ENCODE measurements around the gene PCDH15. TPM values are rescaled to one million over a fixed set of nuclear protein-coding genes. Genes with fewer than 3 reads are reported as not detected.

PCDH15 gene
- total and polyA plus RNA-seq, 2 donors: 0.09 to 0.14 TPM

- Histone ChIP-seq H3K4me3 (ENCODE audit: low read length in 2 of 2) (no peak overlapping the region), H3K4me1 (ENCODE audit: control insufficient read depth in 2 of 2, insufficient read depth in 2 of 2, low read length in 2 of 2) (no peaks in the 10 kb centered on the region), H3K36me3 (ENCODE audit: control insufficient read depth in 2 of 2, insufficient read depth in 2 of 2, low read length in 1 of 2) (no peaks in the 10 kb centered on the region), H3K27ac (ENCODE audit: low read depth in 1 of 2, low read length in 1 of 2) (no peak overlapping the region), H3K27me3 (ENCODE audit: control insufficient read depth in 2 of 2, insufficient read depth in 1 of 2, low read length in 1 of 2) (no peaks in the 10 kb centered on the region), H3K9me3 (ENCODE audit: control insufficient read depth in 2 of 2, insufficient read depth in 1 of 2, low read length in 1 of 2) (no peaks in the 10 kb centered on the region)
- 95% methylated on average over 1 of the region's 1 CpG for WGBS
- no peak for DNase-seq (ENCODE audit: low read depth in 6 of 9, low spot score in 9 of 9)
Observed at GRCh38 chr10:54484186-54484585, 316.8 kb downstream of the PCDH15 start.

- no peaks in the 10 kb centered on the region for H3K36me3 ChIP-seq (ENCODE audit: control insufficient read depth in 2 of 2, insufficient read depth in 2 of 2, low read length in 1 of 2)
- 98% methylated on average over 3 of the region's 3 CpGs for WGBS
- H3K27me3 ChIP-seq (ENCODE audit: control insufficient read depth in 2 of 2, insufficient read depth in 1 of 2, low read length in 1 of 2): no peaks in the 10 kb centered on the region
- no peak overlapping the region for H3K27ac ChIP-seq (ENCODE audit: low read depth in 1 of 2, low read length in 1 of 2)
- H3K4me1 ChIP-seq (ENCODE audit: control insufficient read depth in 2 of 2, insufficient read depth in 2 of 2, low read length in 2 of 2): no peaks in the 10 kb centered on the region
- no peak overlapping the region for H3K4me3 ChIP-seq (ENCODE audit: low read length in 2 of 2)
- no peak for DNase-seq (ENCODE audit: low read depth in 6 of 9, low spot score in 9 of 9)
- no peaks in the 10 kb centered on the region for H3K9me3 ChIP-seq (ENCODE audit: control insufficient read depth in 2 of 2, insufficient read depth in 1 of 2, low read length in 1 of 2)
Observed at GRCh38 chr10:54478601-54479000, 322.4 kb downstream of the PCDH15 start.

DNA sequence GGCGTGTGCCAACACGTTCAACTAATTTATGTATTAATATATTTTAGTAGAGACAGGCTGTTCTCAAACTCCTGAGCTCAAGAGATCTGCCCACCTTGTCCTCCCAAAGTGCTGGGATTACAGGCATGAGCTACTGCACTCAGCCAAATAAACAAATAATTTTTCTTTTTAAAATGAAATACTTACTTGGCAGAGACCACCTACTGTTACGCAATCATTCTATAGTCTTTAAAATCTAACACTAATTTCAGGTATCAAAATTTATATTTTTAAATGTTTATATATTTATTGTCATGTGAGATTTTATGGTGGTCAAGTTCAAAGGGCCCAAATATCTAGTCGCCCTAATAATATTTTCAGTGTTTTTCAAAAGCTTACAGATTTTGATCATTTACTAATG, 323.3 kb downstream of the PCDH15 start:
- H3K4me3 ChIP-seq (ENCODE audit: low read length in 2 of 2): no peak overlapping the region
- no peak for DNase-seq (ENCODE audit: low read depth in 6 of 9, low spot score in 9 of 9)
- no peak overlapping the region for H3K27ac ChIP-seq (ENCODE audit: low read depth in 1 of 2, low read length in 1 of 2)
- no peaks in the 10 kb centered on the region for H3K27me3 ChIP-seq (ENCODE audit: control insufficient read depth in 2 of 2, insufficient read depth in 1 of 2, low read length in 1 of 2)
- H3K36me3 ChIP-seq (ENCODE audit: control insufficient read depth in 2 of 2, insufficient read depth in 2 of 2, low read length in 1 of 2): no peaks in the 10 kb centered on the region
- 97% methylated on average over 4 of the region's 4 CpGs for WGBS
- no peaks in the 10 kb centered on the region for H3K9me3 ChIP-seq (ENCODE audit: control insufficient read depth in 2 of 2, insufficient read depth in 1 of 2, low read length in 1 of 2)
- no peaks in the 10 kb centered on the region for H3K4me1 ChIP-seq (ENCODE audit: control insufficient read depth in 2 of 2, insufficient read depth in 2 of 2, low read length in 2 of 2)

DNA sequence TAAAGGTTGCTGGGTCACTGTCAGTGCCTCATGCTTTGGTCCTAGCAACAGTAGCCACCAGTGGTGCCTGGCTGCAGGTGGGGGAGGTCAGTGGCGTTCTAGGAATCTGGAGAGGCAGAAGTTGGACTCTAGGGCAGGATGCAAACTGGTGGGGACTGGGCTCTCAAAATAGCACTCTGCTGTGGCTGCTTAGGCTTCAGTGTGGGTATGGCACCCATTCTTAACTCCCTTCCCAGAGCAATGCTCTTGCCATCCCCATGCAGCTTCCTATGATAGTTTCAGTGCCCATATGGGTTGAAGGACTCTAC, 330.8 kb downstream of the PCDH15 start:
- Histone ChIP-seq H3K9me3 (ENCODE audit: control insufficient read depth in 2 of 2, insufficient read depth in 1 of 2, low read length in 1 of 2) (no peaks in the 10 kb centered on the region), H3K36me3 (ENCODE audit: control insufficient read depth in 2 of 2, insufficient read depth in 2 of 2, low read length in 1 of 2) (no peaks in the 10 kb centered on the region), H3K4me3 (ENCODE audit: low read length in 2 of 2) (no peak overlapping the region), H3K4me1 (ENCODE audit: control insufficient read depth in 2 of 2, insufficient read depth in 2 of 2, low read length in 2 of 2) (no peaks in the 10 kb centered on the region), H3K27me3 (ENCODE audit: control insufficient read depth in 2 of 2, insufficient read depth in 1 of 2, low read length in 1 of 2) (no peaks in the 10 kb centered on the region), H3K27ac (ENCODE audit: low read depth in 1 of 2, low read length in 1 of 2) (no peak overlapping the region)
- WGBS: 95% methylated on average over 1 of the region's 1 CpG
- no peak for DNase-seq (ENCODE audit: low read depth in 6 of 9, low spot score in 9 of 9)

DNA sequence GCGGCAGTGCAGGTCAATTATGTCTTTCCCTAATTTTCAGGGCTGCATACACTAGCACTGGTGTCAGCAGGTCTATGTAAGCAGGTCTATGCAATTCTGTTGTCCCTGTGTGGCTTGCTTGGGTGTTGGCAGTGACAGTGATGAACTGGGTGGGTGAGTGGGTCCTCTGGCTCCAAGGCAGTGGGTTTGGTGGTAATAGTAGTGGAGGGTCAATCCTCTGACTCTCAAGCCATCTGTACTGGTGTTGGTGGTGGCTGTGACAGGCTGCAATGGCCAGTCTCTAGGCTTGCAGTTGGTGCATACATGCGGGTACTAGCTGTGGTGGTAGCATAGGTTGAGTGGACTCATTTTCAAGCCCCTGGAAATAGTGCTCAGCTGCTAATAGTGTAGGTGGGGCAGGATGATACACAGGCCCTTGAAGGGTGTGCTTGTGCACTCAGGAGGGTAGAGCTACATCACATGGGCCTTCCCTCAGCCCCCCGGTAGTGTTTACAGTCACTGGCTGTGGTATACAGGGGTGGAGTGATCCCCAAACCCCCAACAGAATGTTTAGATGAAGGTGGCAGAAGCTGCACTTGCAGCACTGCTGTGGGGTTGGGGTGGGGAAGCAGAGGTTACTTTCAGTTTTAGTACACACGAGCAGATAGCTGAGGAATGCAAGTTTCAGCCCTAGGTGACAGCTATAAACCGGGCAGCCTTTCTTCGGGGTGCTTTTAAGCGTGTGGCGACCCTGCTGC, 331.3 kb downstream of the PCDH15 start:
- Histone ChIP-seq H3K4me1 (ENCODE audit: control insufficient read depth in 2 of 2, insufficient read depth in 2 of 2, low read length in 2 of 2) (no peaks in the 10 kb centered on the region), H3K27ac (ENCODE audit: low read depth in 1 of 2, low read length in 1 of 2) (no peak overlapping the region), H3K4me3 (ENCODE audit: low read length in 2 of 2) (no peak overlapping the region), H3K27me3 (ENCODE audit: control insufficient read depth in 2 of 2, insufficient read depth in 1 of 2, low read length in 1 of 2) (no peaks in the 10 kb centered on the region), H3K36me3 (ENCODE audit: control insufficient read depth in 2 of 2, insufficient read depth in 2 of 2, low read length in 1 of 2) (no peaks in the 10 kb centered on the region), H3K9me3 (ENCODE audit: control insufficient read depth in 2 of 2, insufficient read depth in 1 of 2, low read length in 1 of 2) (no peaks in the 10 kb centered on the region)
- 86% methylated on average over 8 of the region's 8 CpGs for WGBS
- no peak for DNase-seq (ENCODE audit: low read depth in 6 of 9, low spot score in 9 of 9)

DNA sequence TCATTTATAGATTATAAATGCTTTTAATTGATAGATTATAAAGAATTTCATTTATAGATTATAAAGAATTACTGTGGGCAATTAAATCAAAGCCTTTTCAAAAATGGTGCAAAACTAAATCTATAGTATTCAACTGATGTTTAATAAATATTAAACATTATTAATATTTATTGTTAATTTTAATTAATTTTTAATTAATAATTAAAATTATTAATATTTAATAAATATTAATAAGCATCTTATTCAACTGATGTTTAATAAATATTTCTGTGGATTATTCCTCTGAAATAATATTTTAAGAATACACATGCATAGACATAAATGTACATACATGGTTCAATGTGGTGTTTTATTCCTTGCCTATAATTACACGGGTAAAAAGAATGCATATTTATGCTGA, 346.8 kb downstream of the PCDH15 start:
- H3K4me1 ChIP-seq (ENCODE audit: control insufficient read depth in 2 of 2, insufficient read depth in 2 of 2, low read length in 2 of 2): no peaks in the 10 kb centered on the region
- WGBS: 91% methylated on average over 1 of the region's 1 CpG

DNA sequence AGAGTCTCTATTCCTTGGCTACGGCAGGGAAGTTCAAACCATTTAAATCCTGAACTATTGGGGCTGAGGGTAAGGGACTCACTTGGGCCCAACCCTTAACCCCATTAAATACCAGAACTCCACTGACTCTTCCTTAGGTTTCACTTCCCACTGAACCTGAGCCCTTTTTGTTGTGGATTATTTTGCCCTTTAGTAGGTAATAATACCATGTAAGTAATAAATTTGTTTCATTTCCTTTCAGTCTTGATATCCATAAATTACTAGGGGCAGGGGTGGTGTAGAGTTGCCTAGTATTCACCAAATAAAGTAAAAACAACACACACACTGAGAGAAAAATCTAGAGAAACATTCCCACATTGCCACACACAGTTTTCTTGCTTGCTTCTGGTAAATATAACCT, 352.0 kb downstream of the PCDH15 start:
- H3K27me3 ChIP-seq (ENCODE audit: control insufficient read depth in 2 of 2, insufficient read depth in 1 of 2, low read length in 1 of 2): no peaks in the 10 kb centered on the region
- no peaks in the 10 kb centered on the region for H3K36me3 ChIP-seq (ENCODE audit: control insufficient read depth in 2 of 2, insufficient read depth in 2 of 2, low read length in 1 of 2)
- WGBS: 100% methylated on average over 1 of the region's 1 CpG
- DNase-seq (ENCODE audit: low read depth in 6 of 9, low spot score in 9 of 9): no peak
- no peak overlapping the region for H3K4me3 ChIP-seq (ENCODE audit: low read length in 2 of 2)
- H3K9me3 ChIP-seq (ENCODE audit: control insufficient read depth in 2 of 2, insufficient read depth in 1 of 2, low read length in 1 of 2): no peaks in the 10 kb centered on the region
- H3K27ac ChIP-seq (ENCODE audit: low read depth in 1 of 2, low read length in 1 of 2): no peak overlapping the region
- no peaks in the 10 kb centered on the region for H3K4me1 ChIP-seq (ENCODE audit: control insufficient read depth in 2 of 2, insufficient read depth in 2 of 2, low read length in 2 of 2)

More for the DNA sequence above, 346.8 kb downstream of the PCDH15 start:
- Histone ChIP-seq H3K9me3 (ENCODE audit: control insufficient read depth in 2 of 2, insufficient read depth in 1 of 2, low read length in 1 of 2) (no peaks in the 10 kb centered on the region), H3K27ac (ENCODE audit: low read depth in 1 of 2, low read length in 1 of 2) (no peak overlapping the region), H3K4me3 (ENCODE audit: low read length in 2 of 2) (no peak overlapping the region), H3K36me3 (ENCODE audit: control insufficient read depth in 2 of 2, insufficient read depth in 2 of 2, low read length in 1 of 2) (no peaks in the 10 kb centered on the region), H3K27me3 (ENCODE audit: control insufficient read depth in 2 of 2, insufficient read depth in 1 of 2, low read length in 1 of 2) (no peaks in the 10 kb centered on the region)
- no peak for DNase-seq (ENCODE audit: low read depth in 6 of 9, low spot score in 9 of 9)

- WGBS: 95% methylated on average over 4 of the region's 4 CpGs
- H3K36me3 ChIP-seq (ENCODE audit: control insufficient read depth in 2 of 2, insufficient read depth in 2 of 2, low read length in 1 of 2): no peaks in the 10 kb centered on the region
- no peak overlapping the region for H3K27ac ChIP-seq (ENCODE audit: low read depth in 1 of 2, low read length in 1 of 2)
- H3K27me3 ChIP-seq (ENCODE audit: control insufficient read depth in 2 of 2, insufficient read depth in 1 of 2, low read length in 1 of 2): no peaks in the 10 kb centered on the region
- no peak overlapping the region for H3K4me3 ChIP-seq (ENCODE audit: low read length in 2 of 2)
- no peaks in the 10 kb centered on the region for H3K4me1 ChIP-seq (ENCODE audit: control insufficient read depth in 2 of 2, insufficient read depth in 2 of 2, low read length in 2 of 2)
- no peaks in the 10 kb centered on the region for H3K9me3 ChIP-seq (ENCODE audit: control insufficient read depth in 2 of 2, insufficient read depth in 1 of 2, low read length in 1 of 2)
- DNase-seq (ENCODE audit: low read depth in 6 of 9, low spot score in 9 of 9): no peak
Observed at GRCh38 chr10:54444170-54444569, 356.9 kb downstream of the PCDH15 start.

DNA sequence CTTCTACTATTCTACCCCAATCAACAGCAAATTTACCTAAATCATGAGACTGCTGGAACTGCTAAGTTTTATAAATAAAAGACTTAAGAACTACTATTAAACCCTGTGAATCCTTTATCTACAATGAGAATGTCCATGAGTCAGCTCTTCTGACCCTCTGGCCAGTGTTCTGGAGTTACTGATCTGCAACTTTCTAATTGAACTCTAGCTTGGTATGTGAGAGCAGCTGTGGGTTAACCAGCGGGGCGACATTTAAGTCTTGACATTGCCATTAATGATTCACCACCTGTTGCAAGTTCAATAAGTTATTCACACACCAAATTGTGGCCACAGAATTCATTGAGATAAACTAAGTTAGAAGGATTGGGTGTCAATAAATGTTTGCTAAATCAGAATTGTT, 359.8 kb downstream of the PCDH15 start:
- no peaks in the 10 kb centered on the region for H3K9me3 ChIP-seq (ENCODE audit: control insufficient read depth in 2 of 2, insufficient read depth in 1 of 2, low read length in 1 of 2)
- WGBS: 97% methylated on average over 2 of the region's 2 CpGs
- H3K4me3 ChIP-seq (ENCODE audit: low read length in 2 of 2): no peak overlapping the region
- no peaks in the 10 kb centered on the region for H3K27me3 ChIP-seq (ENCODE audit: control insufficient read depth in 2 of 2, insufficient read depth in 1 of 2, low read length in 1 of 2)
- H3K27ac ChIP-seq (ENCODE audit: low read depth in 1 of 2, low read length in 1 of 2): no peak overlapping the region
- no peak for DNase-seq (ENCODE audit: low read depth in 6 of 9, low spot score in 9 of 9)
- no peaks in the 10 kb centered on the region for H3K4me1 ChIP-seq (ENCODE audit: control insufficient read depth in 2 of 2, insufficient read depth in 2 of 2, low read length in 2 of 2)
- H3K36me3 ChIP-seq (ENCODE audit: control insufficient read depth in 2 of 2, insufficient read depth in 2 of 2, low read length in 1 of 2): no peaks in the 10 kb centered on the region

GRCh38 chr10:54434782-54435181, 366.2 kb downstream of the PCDH15 start:
- H3K27me3 ChIP-seq (ENCODE audit: control insufficient read depth in 2 of 2, insufficient read depth in 1 of 2, low read length in 1 of 2): no peaks in the 10 kb centered on the region
- no peak overlapping the region for H3K4me3 ChIP-seq (ENCODE audit: low read length in 2 of 2)
- no peak for DNase-seq (ENCODE audit: low read depth in 6 of 9, low spot score in 9 of 9)
- no peak overlapping the region for H3K27ac ChIP-seq (ENCODE audit: low read depth in 1 of 2, low read length in 1 of 2)
- H3K36me3 ChIP-seq (ENCODE audit: control insufficient read depth in 2 of 2, insufficient read depth in 2 of 2, low read length in 1 of 2): no peaks in the 10 kb centered on the region
- no peaks in the 10 kb centered on the region for H3K9me3 ChIP-seq (ENCODE audit: control insufficient read depth in 2 of 2, insufficient read depth in 1 of 2, low read length in 1 of 2)
- no peaks in the 10 kb centered on the region for H3K4me1 ChIP-seq (ENCODE audit: control insufficient read depth in 2 of 2, insufficient read depth in 2 of 2, low read length in 2 of 2)

All from thymus (tissue), 11 donors.